ENCODE data around the gene PEX5. TPM values are rescaled to one million over a fixed set of nuclear protein-coding genes. Genes with fewer than 3 reads are reported as not detected.
"Not testable (repeated sequence)": the region's sequence is repeated elsewhere in the genome, so short reads cannot be mapped to it uniquely, and the experiment has no call there.

PEX5 gene
- total RNA-seq, 4 donors from 2014 or later, result 35.9 to 49.3 (median 41.5) TPM

DNA sequence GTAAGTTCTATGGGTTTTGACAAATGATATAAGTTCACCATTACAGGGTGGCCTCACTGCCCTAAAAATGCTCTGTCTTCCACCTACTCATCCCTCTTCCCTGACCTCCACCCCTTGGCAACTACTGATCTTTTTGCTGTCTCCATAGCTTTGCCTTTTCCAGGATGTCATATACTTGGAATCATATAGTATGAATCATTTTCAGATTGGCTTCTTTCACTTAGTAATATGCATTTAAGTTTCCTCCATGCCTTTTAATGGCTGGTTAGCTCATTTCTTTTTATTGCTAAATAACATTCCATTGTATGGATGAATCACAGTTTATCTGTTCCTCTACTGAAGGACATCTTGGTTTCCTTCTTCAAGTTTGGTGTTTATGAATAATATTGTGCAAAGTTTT lies 14.0 kb upstream of the PEX5 start:
- H3K4me3 ChIP-seq, result no peak overlapping the region
- H3K27me3 ChIP-seq, result peaks cover 6% of the 10 kb centered on the region
- H3K36me3 ChIP-seq, result no peaks in the 10 kb centered on the region
- no peaks in the 10 kb centered on the region for H3K4me1 ChIP-seq
- TF ChIP-seq POLR2AphosphoS5 (IDR thresholded peaks at IDR 0.05), result no peak
- no peak for TF ChIP-seq CTCF (IDR thresholded peaks at IDR 0.05)
- no peak for TF ChIP-seq POLR2A (IDR thresholded peaks at IDR 0.05)
- TF ChIP-seq EP300 (IDR thresholded peaks at IDR 0.05), result no peak
- no peak overlapping the region for H3K27ac ChIP-seq
- no peak for DNase-seq (ENCODE audit: low spot score in 2 of 2)
- peaks cover 4% of the 10 kb centered on the region for H3K9me3 ChIP-seq

- no peak for DNase-seq (ENCODE audit: low spot score in 2 of 2)
- H3K4me3 ChIP-seq, result no peak overlapping the region
- 76% methylated on average over 2 of the region's 2 CpGs for WGBS
- H3K36me3 ChIP-seq, result no peaks in the 10 kb centered on the region
- H3K27me3 ChIP-seq, result peaks cover 6% of the 10 kb centered on the region
- TF ChIP-seq EP300 (IDR thresholded peaks at IDR 0.05) (no peak), CTCF (IDR thresholded peaks at IDR 0.05) (no peak), POLR2A (IDR thresholded peaks at IDR 0.05) (no peak), POLR2AphosphoS5 (IDR thresholded peaks at IDR 0.05) (no peak)
- no peak overlapping the region for H3K27ac ChIP-seq
- H3K4me1 ChIP-seq, result no peaks in the 10 kb centered on the region
- no peaks in the 10 kb centered on the region for H3K9me3 ChIP-seq
Measured at GRCh38 chr12:7176595-7176994, 12.9 kb upstream of the PEX5 start.

DNA sequence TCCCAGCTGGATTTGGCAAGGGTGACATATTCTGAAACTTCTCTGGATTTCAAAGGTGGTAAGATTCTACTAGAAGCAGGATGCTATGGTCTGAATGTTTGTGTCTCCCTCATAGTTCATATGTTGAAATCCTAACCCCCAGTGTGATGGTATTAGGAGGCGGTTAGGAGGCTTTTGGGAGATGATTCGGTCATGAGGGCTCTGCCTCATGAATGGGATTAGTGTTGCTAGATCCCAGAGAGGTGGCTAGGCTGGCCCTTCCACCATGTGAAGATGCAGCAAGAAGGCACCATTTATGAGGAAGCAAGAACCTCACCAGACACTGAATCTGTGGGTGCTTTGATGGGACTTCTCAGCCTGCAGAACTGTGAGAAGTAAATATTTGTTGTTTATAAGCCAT lies 11.0 kb upstream of the PEX5 start:
- 94% methylated on average over 2 of the region's 2 CpGs for WGBS
- peaks cover 6% of the 10 kb centered on the region for H3K27me3 ChIP-seq
- H3K27ac ChIP-seq, result no peak overlapping the region
- TF ChIP-seq POLR2AphosphoS5 (IDR thresholded peaks at IDR 0.05) (no peak), EP300 (IDR thresholded peaks at IDR 0.05) (no peak), POLR2A (IDR thresholded peaks at IDR 0.05) (no peak), CTCF (IDR thresholded peaks at IDR 0.05) (no peak)
- DNase-seq (ENCODE audit: low spot score in 2 of 2), result no peak
- H3K4me1 ChIP-seq, result no peaks in the 10 kb centered on the region
- no peaks in the 10 kb centered on the region for H3K36me3 ChIP-seq
- no peak overlapping the region for H3K4me3 ChIP-seq
- H3K9me3 ChIP-seq, result no peaks in the 10 kb centered on the region

GRCh38 chr12:7180685-7181084 lies 8.8 kb upstream of the PEX5 start:
- TF ChIP-seq POLR2A (IDR thresholded peaks at IDR 0.05) (no peak), EP300 (IDR thresholded peaks at IDR 0.05) (no peak), POLR2AphosphoS5 (IDR thresholded peaks at IDR 0.05) (no peak), CTCF (IDR thresholded peaks at IDR 0.05) (no peak)
- 29% methylated on average over 1 of the region's 1 CpG for WGBS
- H3K27ac ChIP-seq, result no peak overlapping the region
- H3K4me3 ChIP-seq, result no peak overlapping the region
- H3K36me3 ChIP-seq, result no peaks in the 10 kb centered on the region
- DNase-seq (ENCODE audit: low spot score in 2 of 2), result no peak
- no peaks in the 10 kb centered on the region for H3K4me1 ChIP-seq
- peaks cover 3% of the 10 kb centered on the region for H3K27me3 ChIP-seq
- no peaks in the 10 kb centered on the region for H3K9me3 ChIP-seq

- not testable (repeated sequence) for DNase-seq (ENCODE audit: low spot score in 2 of 2); H3K27me3 ChIP-seq; H3K9me3 ChIP-seq; H3K27ac ChIP-seq; H3K36me3 ChIP-seq; H3K4me3 ChIP-seq
- 44% methylated on average over 2 of the region's 2 CpGs for WGBS
- H3K4me1 ChIP-seq, result peaks cover 25% of the 10 kb centered on the region
Measured at GRCh38 chr12:7186058-7186457, 3.4 kb upstream of the PEX5 start.
